ENCODE data around the gene STING1. TPM values are rescaled to one million over a fixed set of nuclear protein-coding genes. Genes with fewer than 3 reads are reported as not detected.
"Not testable (repeated sequence)": the region's sequence is repeated elsewhere in the genome, so short reads cannot be mapped to it uniquely, and the experiment has no call there.

STING1 gene
- total RNA-seq, 1 experiment from 2014 or later, result 32.2 TPM

GRCh38 chr5:139503036-139503817 is 20.7 kb upstream of the STING1 start:
- DNase-seq (ENCODE audit: low spot score), result not testable (repeated sequence)

DNA sequence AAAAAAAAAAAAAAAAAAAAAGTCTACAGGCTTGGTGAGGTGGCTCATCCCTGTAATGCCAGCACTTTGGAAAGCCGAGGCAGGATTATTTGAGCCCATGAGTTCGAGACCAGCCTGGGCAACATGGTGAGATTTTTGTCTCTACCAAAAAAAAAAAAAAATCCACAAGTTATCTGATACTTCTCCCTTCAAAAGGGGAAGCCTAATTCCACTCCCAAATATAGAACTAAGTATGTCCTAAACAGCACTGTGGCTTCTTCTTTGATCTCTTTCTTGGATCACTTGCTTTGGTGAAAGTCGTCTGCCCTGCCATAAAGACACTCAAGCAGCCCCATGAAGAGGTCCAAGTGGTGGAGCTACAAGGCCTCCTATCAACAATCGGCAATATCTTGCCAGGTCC is 18.8 kb upstream of the STING1 start:
- DNase-seq (ENCODE audit: low spot score), result no peak

GRCh38 chr5:139495638-139496435 is 13.3 kb upstream of the STING1 start:
- peak; percentile 38 for DNase-seq (ENCODE audit: low spot score)

- DNase-seq (ENCODE audit: low spot score), result no peak
Observed at GRCh38 chr5:139494832-139495231, 12.3 kb upstream of the STING1 start.

- no peak for DNase-seq (ENCODE audit: low spot score)
Observed at GRCh38 chr5:139494256-139494655, 11.7 kb upstream of the STING1 start.

- peak; percentile 83 for DNase-seq (ENCODE audit: low spot score)
Observed at GRCh38 chr5:139492700-139493192, 10.2 kb upstream of the STING1 start.

DNA sequence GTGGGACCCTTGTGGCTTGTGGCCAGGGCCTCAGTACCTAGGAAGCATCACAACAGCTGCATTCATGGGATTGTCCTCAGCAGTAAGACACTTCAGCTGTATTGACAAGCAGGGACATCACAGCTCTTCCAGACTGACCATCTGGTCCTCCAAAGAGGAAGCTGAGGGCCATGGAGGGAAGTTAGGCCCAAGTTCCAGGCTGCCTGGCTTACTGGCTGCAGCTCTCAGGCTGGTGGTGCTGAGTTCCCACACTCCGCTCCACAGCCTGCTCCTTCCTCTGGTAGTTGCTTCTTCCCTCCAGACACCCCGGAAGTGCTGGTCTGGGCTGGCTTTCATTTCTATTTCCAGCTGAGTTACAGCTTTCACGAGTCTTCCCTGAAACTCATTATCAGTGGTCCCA is 5.7 kb upstream of the STING1 start:
- DNase-seq (ENCODE audit: low spot score), result no peak

GRCh38 chr5:139486201-139486600 is 3.6 kb upstream of the STING1 start:
- no peak for DNase-seq (ENCODE audit: low spot score)

DNA sequence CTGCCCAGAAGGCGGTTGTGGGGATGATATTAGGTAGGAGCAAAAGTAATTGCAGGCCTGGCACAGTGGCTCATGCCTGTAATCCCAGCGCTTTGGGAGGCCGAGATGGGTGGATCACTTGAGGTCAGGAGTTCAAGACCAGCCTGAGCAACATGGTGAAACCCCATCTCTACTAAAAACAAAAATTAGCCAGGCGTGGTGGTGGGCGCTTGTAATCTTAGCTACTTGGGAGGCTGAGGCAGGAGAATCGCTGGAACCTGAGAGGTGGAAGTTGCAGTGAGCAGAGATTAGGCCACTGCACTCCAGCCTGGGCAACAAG is 291 bp upstream of the STING1 start:
- DNase-seq (ENCODE audit: low spot score), result not testable (repeated sequence)

DNA sequence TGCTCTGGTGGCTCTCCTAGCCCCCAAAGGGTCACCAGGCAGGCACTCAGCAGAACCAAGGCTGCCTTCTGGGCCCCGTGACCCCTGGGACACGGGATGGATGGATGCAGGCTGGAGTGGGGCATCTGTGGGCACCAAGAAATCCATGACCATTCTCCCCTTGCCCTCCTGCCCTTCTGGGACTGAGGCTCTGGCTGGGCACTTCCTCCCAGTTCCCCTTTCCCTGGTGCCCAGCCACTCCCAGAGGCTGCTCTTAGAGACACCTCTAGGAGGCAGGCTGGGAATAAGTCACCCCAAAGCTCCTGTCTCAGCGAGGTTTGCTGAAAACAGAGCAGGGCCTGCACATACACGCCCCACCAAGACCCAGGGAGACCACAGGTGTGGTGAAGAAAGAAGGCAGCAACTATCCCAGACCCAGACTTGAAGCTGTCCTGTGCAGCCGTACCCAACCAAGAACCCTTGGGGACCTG is 943 bp downstream of the STING1 start:
- DNase-seq (ENCODE audit: low spot score), result peak; percentile 65

DNA sequence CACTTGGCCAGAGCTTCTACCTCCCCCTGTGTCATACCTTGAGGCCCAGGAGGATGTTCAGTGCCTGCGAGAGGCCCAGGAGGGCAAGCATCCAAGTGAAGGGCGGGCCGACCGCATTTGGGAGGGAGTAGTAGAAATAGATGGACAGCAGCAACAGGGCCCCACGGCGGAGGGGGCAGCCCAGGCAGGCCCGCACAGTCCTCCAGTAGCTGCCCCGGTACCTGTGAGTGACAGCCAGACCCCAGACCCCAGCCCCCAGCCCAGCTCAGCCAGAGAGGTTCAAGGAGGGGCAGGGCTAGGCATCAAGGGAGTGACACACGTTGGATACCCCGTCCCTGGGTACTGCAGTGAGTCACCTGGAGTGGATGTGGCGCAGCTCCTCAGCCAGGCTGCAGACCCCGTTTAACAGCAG is 1.4 kb downstream of the STING1 start:
- DNase-seq (ENCODE audit: low spot score), result no peak

GRCh38 chr5:139479729-139480128 is 2.8 kb downstream of the STING1 start:
- DNase-seq (ENCODE audit: low spot score), result not testable (repeated sequence)

DNA sequence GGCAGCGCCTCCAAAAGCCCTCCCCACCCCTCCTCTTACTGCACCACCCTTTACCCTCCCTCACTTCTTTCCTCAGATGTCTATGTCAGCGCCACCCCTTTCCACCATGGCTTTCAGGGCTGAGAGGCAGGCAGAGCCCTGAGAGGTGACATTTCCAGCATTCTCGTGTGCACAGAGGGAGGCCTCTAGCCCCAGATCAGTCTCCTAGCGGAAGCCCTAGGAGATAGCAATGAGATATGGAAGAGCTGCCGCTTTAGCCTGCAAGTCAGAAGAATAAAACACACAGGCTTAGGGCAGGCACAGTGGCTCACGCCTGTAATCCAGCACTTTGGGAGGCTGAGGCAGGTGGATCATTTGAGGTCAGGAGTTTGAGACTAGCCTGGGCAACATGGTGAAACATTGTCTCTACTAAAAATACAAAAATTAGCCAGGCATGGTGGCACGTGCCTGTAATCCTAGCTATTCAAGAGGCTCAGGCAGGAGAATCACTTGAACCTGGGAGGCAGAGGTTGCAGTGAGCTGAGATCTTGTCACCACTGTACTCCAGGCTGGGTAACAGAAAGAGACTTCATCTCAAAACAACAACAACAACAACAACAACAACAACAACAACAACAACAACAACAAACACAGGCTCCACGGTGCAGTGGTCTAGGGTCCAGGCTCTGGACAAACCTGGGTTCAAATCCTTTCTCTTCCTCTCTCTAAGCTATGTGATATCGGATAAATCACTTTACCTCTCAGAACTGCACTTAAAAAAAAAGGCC is 3.7 kb downstream of the STING1 start:
- DNase-seq (ENCODE audit: low spot score), result not testable (repeated sequence)

DNA sequence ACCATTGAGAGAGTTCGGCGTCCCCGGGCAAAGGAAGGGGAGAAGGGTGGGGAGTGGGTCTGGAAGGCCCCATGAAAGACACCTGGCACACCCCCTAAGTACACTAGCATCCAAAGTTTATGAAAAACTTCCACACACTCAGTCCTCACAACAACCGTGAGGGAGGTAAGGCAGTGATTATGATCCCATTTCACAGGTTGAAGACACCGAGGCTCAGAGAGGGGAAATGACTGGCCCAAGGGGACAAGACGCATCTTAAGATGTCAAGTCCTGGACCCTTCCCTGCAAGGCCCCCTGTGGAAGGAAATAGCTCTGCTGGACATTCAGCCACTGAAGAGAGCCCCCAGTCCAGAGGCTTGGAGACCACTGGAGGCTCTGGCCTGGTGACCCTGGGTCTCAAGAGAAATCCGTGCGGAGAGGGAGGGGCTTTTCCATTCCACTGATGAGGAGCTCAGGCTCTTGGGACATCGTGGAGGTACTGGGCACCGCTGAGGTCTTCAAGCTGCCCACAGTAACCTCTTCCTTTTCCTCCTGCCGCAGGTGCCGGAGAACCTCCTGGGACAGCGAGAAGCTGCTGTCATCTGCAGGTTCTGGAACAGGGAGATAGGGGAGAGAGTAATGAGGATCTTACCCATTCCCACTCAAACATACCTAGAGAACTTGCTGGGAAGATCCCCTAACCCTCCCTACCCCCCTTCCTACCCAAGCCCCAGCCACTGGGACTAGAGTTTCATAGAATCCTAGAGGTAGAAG is 6.5 kb downstream of the STING1 start:
- no peak for DNase-seq (ENCODE audit: low spot score)

DNA sequence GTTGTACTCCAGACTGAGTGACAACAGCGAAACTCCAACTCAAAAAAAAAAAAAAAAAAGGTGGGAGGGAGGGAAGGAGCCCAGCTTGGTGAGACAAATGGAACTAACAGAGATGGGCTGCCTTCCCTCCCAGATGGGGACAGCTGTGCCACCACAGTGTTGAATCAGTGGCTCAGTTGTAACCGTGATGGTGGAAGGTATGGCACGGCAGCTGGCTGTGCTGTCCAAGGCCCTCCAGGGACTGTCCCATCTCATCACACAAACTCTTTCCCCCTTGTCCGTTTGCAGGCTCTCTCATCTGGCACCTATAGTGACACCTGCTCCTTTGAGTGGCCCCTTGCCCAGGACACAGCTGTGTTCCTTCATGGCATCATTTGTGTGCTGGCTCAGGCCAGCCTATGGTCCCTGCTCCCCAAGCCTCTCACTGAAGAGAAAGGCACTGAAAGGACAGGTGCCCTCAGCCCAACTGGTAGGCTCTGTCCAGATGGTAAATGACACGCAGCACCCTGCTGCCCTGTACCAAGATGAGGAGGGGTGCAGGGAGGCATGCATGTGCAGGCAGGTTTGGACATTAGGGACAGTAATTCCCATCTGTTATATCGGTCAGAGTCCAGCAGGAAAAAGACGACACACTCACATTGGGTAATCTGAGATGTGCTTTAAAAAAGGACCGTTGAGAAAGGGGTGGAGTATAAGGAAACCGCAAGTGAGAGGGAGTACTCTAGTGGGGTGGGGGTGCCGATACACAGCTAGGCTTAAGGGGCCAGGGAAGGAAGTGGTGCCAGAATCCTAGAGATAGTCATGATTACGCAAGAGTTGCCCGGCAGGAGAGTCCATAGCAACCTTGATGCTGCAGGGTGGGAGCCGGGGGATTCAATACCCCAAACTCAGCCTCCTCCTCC is 7.4 kb downstream of the STING1 start:
- no peak for DNase-seq (ENCODE audit: low spot score)

DNA sequence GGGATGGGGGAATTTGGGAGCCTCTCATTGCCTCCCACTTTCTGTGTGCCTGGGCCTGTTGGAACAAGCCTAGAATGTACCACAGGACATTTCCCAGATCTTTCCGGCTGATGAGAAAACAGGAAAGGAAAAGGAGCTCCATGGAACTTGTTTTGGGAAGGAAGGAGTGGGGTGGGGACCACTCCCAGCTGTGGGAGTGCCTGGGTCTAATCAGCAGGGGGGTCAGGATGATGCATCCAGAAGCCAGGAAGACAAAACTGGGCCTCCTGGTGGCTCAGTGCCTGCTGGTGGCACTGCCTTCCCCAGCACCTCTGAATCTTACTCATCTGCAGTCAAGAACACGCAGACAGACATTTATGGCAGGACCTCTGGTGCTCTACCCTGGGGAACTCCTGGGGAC is 9.0 kb downstream of the STING1 start:
- DNase-seq (ENCODE audit: low spot score), result peak; percentile 49

- no peak for DNase-seq (ENCODE audit: low spot score)
Observed at GRCh38 chr5:139473105-139473504, 9.5 kb downstream of the STING1 start.

- DNase-seq (ENCODE audit: low spot score), result no peak
Observed at GRCh38 chr5:139472386-139473030, 10.1 kb downstream of the STING1 start.

GRCh38 chr5:139470821-139471300 is 11.7 kb downstream of the STING1 start, which contains the start of gene SMIM33:
Gene SMIM33 (plus strand): TSS chr5:139471004. CDS start chr5:139471122, 118 bp downstream.
- DNase-seq (ENCODE audit: low spot score), result no peak

Measured in A172 (cell line).